H1 (cell line): ENCODE data around the gene HECTD1. TPM values are rescaled to one million over a fixed set of nuclear protein-coding genes. Genes with fewer than 3 reads are reported as not detected.

Experiments
- CTCF ChIA-PET: fragments of 300-600 bp; sonication (Branson Sonifier 250); formaldehyde crosslinking; loops from one replicate; lab custom pipeline; 2021; ENCODE audit not compliant: partially characterized antibody; lab: Charles Lee
- POLR2A ChIA-PET: fragments of 300-600 bp; sonication (Branson Sonifier 250); formaldehyde crosslinking; loops from one replicate; lab custom pipeline; 2021; ENCODE audit warnings: inconsistent platforms; ENCODE audit not compliant: partially characterized antibody; lab: Charles Lee
- DNase-seq, 2 experiments: peaks; one replicate each; pipeline versions ENCODE4 v3.0.0 to v3.0.0-alpha.2; 2010 to 2022; ENCODE audit warnings: low spot score in 2 of 2, low read depth in 1 of 2, mixed read lengths in 1 of 2
- FAIRE-seq: peaks from 2 replicates; lab custom pipeline; 2011; peaks lifted over from hg19 to GRCh38; lab: Jason Lieb, UNC
- H2AFZ ChIP-seq: 2 replicates; pipeline ENCODE4 v1.8.1; 2012; ENCODE audit warnings: low read length, inconsistent platforms
- H2AK5ac ChIP-seq: 2 replicates; pipeline ENCODE4 v1.6.1; 2013; ENCODE audit warnings: low read depth, low read length
- H2BK120ac ChIP-seq: replicated peaks from 2 replicates; pipeline ENCODE3; 2013; ENCODE audit warnings: low read depth, low read length, inconsistent platforms
- H2BK12ac ChIP-seq: 2 replicates; pipeline ENCODE4 v1.6.1; 2013; ENCODE audit warnings: low read depth, low read length
- H2BK15ac ChIP-seq: 2 replicates; pipeline ENCODE4 v1.6.1; 2013; ENCODE audit warnings: low read length
- H2BK20ac ChIP-seq: 2 replicates; pipeline ENCODE4 v1.6.1; 2013; ENCODE audit warnings: low read length
- H2BK5ac ChIP-seq: 2 replicates; pipeline ENCODE4 v1.6.1; 2013; ENCODE audit warnings: low read depth, low read length
- H3K14ac ChIP-seq: 2 replicates; pipeline ENCODE4 v1.6.1; 2013; ENCODE audit warnings: inconsistent platforms; ENCODE audit not compliant: insufficient read length
- H3K18ac ChIP-seq: 2 replicates; pipeline ENCODE4 v1.6.1; 2013; ENCODE audit warnings: low read length; ENCODE audit errors: extremely low read depth
- H3K23ac ChIP-seq: 2 replicates; pipeline ENCODE4 v1.6.1; 2013; ENCODE audit warnings: inconsistent platforms; ENCODE audit not compliant: insufficient read length
- H3K23me2 ChIP-seq: 2 replicates; pipeline ENCODE4 v1.6.1; 2013; ENCODE audit warnings: low read depth, low read length
- H3K27ac ChIP-seq: 2 replicates; pipeline ENCODE4 v1.6.1; 2011; ENCODE audit warnings: low read depth, low read length, inconsistent platforms
- H3K27me3 ChIP-seq, 4 experiments: replicated peaks in 1 of 4; 1 replicate in 1 of 4; 2 replicates in 3 of 4; pipeline versions ENCODE4 v1.6.1 to v1.8.1; 2011 to 2013; ENCODE audit warnings: low read length in 3 of 4, mild to moderate bottlenecking in 3 of 4, inconsistent platforms in 2 of 4, mixed read lengths in 2 of 4, moderate library complexity in 1 of 4; ENCODE audit not compliant: control insufficient read depth in 3 of 4, insufficient read depth in 3 of 4; ENCODE audit errors: extremely low read depth in 1 of 4
- H3K36me3 ChIP-seq, 4 experiments: 2 replicates each; pipeline versions ENCODE4 v1.6.1 to v1.8.1; 2011 to 2013; ENCODE audit warnings: mild to moderate bottlenecking in 4 of 4, low read length in 3 of 4, moderate library complexity in 2 of 4, control low read depth in 1 of 4, inconsistent platforms in 1 of 4; ENCODE audit not compliant: insufficient read depth in 4 of 4, control insufficient read depth in 2 of 4
- H3K4ac ChIP-seq: replicated peaks from 2 replicates; pipeline ENCODE3; 2013; ENCODE audit warnings: low read length, low read depth, mixed read lengths, inconsistent platforms; ENCODE audit not compliant: insufficient read length
- H3K4me1 ChIP-seq, 4 experiments: replicated peaks in 1 of 4; 1 replicate in 1 of 4; 2 replicates in 3 of 4; pipeline versions ENCODE4 v1.6.1 to v1.8.1; 2011 to 2013; ENCODE audit warnings: low read length in 3 of 4, inconsistent platforms in 2 of 4, mixed read lengths in 1 of 4; ENCODE audit not compliant: insufficient read depth in 4 of 4, control insufficient read depth in 3 of 4
- H3K4me2 ChIP-seq, 2 experiments: 2 replicates each; pipeline versions ENCODE4 v1.6.1 to v1.8.1; 2011 to 2013; ENCODE audit warnings: low read depth in 2 of 2, low read length in 2 of 2, control low read depth in 1 of 2, inconsistent platforms in 1 of 2, mild to moderate bottlenecking in 1 of 2; ENCODE audit not compliant: insufficient read depth in 1 of 2
- H3K4me3 ChIP-seq, 4 experiments: fragments of 200-600, 300-600 bp in 1 of 4; sonication (generic), shearing (Covaris generic), sonication (Bioruptor Twin) in 1 of 4; 2 replicates each; pipeline versions ENCODE4 v1.5.1 to v1.8.1; 2011 to 2016; ENCODE audit warnings: low read length in 4 of 4, low read depth in 3 of 4, control low read depth in 2 of 4, inconsistent platforms in 2 of 4, mild to moderate bottlenecking in 2 of 4, mixed read lengths in 1 of 4, moderate library complexity in 1 of 4; ENCODE audit not compliant: insufficient read depth in 2 of 4; ENCODE audit errors: extremely low read depth in 1 of 4
- H3K56ac ChIP-seq: replicated peaks from 2 replicates; pipeline ENCODE3; 2013; ENCODE audit warnings: low read depth, mild to moderate bottlenecking, mixed read lengths, low read length, inconsistent platforms; ENCODE audit not compliant: insufficient read length
- H3K79me1 ChIP-seq: 2 replicates; pipeline ENCODE4 v1.6.1; 2013; ENCODE audit warnings: low read depth, low read length, control low read depth
- H3K79me2 ChIP-seq, 2 experiments: 2 replicates each; pipeline versions ENCODE4 v1.6.1 to v1.8.1; 2012 to 2013; ENCODE audit warnings: low read length in 2 of 2, mild to moderate bottlenecking in 2 of 2, inconsistent platforms in 1 of 2; ENCODE audit not compliant: insufficient read depth in 2 of 2, control insufficient read depth in 1 of 2
- H3K9ac ChIP-seq, 4 experiments: replicated peaks in 1 of 4; 1 replicate in 1 of 4; 2 replicates in 3 of 4; pipeline versions ENCODE4 v1.6.1 to v1.8.1; 2011 to 2013; ENCODE audit warnings: low read depth in 3 of 4, low read length in 3 of 4, control low read depth in 2 of 4, mild to moderate bottlenecking in 2 of 4, moderate library complexity in 2 of 4, inconsistent platforms in 1 of 4; ENCODE audit errors: extremely low read depth in 1 of 4
- H3K9me3 ChIP-seq, 2 experiments: 2 replicates each; pipeline versions ENCODE4 v1.6.1 to v1.8.1; 2012 to 2013; ENCODE audit warnings: mild to moderate bottlenecking in 2 of 2, moderate library complexity in 2 of 2, control low read depth in 1 of 2, inconsistent platforms in 1 of 2, low read depth in 1 of 2, low read length in 1 of 2, mixed read lengths in 1 of 2; ENCODE audit not compliant: insufficient read depth in 2 of 2
- H4K20me1 ChIP-seq, 2 experiments: replicated peaks in 1 of 2; 2 replicates each; pipeline versions ENCODE3 to v1.8.1; 2011 to 2013; ENCODE audit warnings: inconsistent platforms in 2 of 2, low read length in 2 of 2, mild to moderate bottlenecking in 1 of 2; ENCODE audit not compliant: insufficient read depth in 2 of 2, control insufficient read depth in 1 of 2
- H4K5ac ChIP-seq: 2 replicates; pipeline ENCODE4 v1.6.1; 2013; ENCODE audit warnings: low read length, low read depth, mixed read lengths, inconsistent platforms; ENCODE audit not compliant: insufficient read length
- H4K8ac ChIP-seq: 2 replicates; pipeline ENCODE4 v1.8.0; 2013; ENCODE audit warnings: mild to moderate bottlenecking, moderate library complexity, low read length, inconsistent platforms; ENCODE audit not compliant: insufficient read depth; ENCODE audit errors: extremely low read depth
- H4K91ac ChIP-seq: replicated peaks from 2 replicates; pipeline ENCODE3; 2013; ENCODE audit warnings: low read length, mixed read lengths, inconsistent platforms; ENCODE audit not compliant: insufficient read length
- WGBS, 2 experiments: shearing (Covaris generic) in 1 of 2; methylation state at CpG; one replicate each; pipeline versions ENCODE4 v1.1.6 to v1.1.7; 2013 to 2015; ENCODE audit warnings: low lambda C conversion rate in 2 of 2, mixed read lengths in 2 of 2, inconsistent platforms in 1 of 2, low coverage in 1 of 2, missing lambda C conversion rate in 1 of 2; ENCODE audit not compliant: insufficient replicate concordance in 2 of 2, insufficient coverage in 1 of 2, insufficient read length in 1 of 2; ENCODE audit errors: extremely low coverage in 1 of 2, missing lambda C conversion rate in 1 of 2; 5-methylcytosine and 5-hydroxymethylcytosine counted together
- polyA plus RNA-seq, 7 experiments: library from polyadenylated mRNA; depleted of rRNA in 3 of 7; stranded (reverse) in 5 of 7; unstranded in 2 of 7; fragments of >200 nt in 5 of 7; fragments of 200-250 nt in 2 of 7; gene quantifications; 1 replicate in 5 of 7; 2 replicates in 1 of 7; 4 replicates in 1 of 7; pipeline versions ENCODE4 v1.2.1 to v1.2.3, GENCODE V29; 2011 to 2013; ENCODE audit warnings: missing spikeins in 2 of 7, mixed read lengths in 2 of 7
- total RNA-seq: library from RNA; stranded (reverse); fragmentation: NEBNext Ultra II Directional; extraction: Animal tissue kit (Norgen Biotek cat#: 25700); gene quantifications from 2 replicates; pipeline ENCODE4 v1.2.1, GENCODE V29; 2021

The HECTD1 gene
- total and polyA plus RNA-seq, 2 of the 8 experiments (the other 6 are each of a cell fraction or from before 2014, with no cell fraction given): 44.7 to 105 TPM

DNA sequence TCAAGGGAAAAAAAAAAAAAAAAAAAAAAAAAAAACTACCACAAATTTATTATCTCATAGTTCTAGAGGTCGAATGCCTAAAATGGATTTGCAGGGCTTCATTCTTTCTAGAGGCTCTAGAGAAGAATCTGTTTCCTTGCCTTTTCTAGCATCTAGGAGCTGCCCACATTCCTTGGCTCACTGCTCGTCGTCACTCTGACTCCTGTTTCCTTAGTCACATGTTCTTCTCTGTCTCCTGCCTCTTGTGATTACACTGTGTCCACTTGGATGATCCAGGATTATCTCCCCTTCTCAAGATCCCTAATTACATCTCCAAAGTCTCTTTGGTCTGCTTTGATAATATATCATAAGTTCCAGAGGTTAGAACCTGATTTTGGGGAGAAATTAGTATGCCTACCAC lies 88.7 kb downstream of the HECTD1 start:
- Histone ChIP-seq H3K9ac (no peak overlapping the region), H3K4ac (no peak overlapping the region), H3K23me2 (no peaks in the 10 kb centered on the region), H3K36me3 (peaks cover 0 to 75% (median 21%) of the 10 kb centered on the region in 4 experiments; a peak in 7 of 8 replicates), H4K5ac (no peak overlapping the region), H3K27ac (no peak overlapping the region), H3K4me3 (no peak overlapping the region), H3K56ac (no peak overlapping the region), H3K79me2 (no peaks in the 10 kb centered on the region), H4K8ac (no peak overlapping the region), H3K4me2 (no peak overlapping the region), H2BK20ac (no peak overlapping the region), H2AK5ac (no peak overlapping the region), H3K4me1 (peaks cover 3 to 10% (median 6%) of the 10 kb centered on the region in 4 experiments; a peak in 6 of 7 replicates), H3K14ac (no peak overlapping the region), H3K9me3 (no peaks in the 10 kb centered on the region), H4K91ac (no peak overlapping the region), H3K23ac (no peak overlapping the region), H3K18ac (no peak overlapping the region), H2BK5ac (no peak overlapping the region), H2BK15ac (no peak overlapping the region), H3K79me1 (no peaks in the 10 kb centered on the region), H3K27me3 (no peaks in the 10 kb centered on the region), H2BK12ac (no peak overlapping the region), H4K20me1 (no peaks in the 10 kb centered on the region), H2AFZ (no peak overlapping the region), H2BK120ac (no peak overlapping the region)
- DNase-seq (no peak), FAIRE-seq (no peak)
- POLR2A ChIA-PET: no interaction called here
- CTCF ChIA-PET: interaction anchor here (0.6 kb wide), 1 partner anchor 243 kb away, joined by 3 read pairs; no protein-coding TSS in a partner anchor
- WGBS, 2 experiments: 98% methylated on average over 3 of the region's 3 CpGs; no CpG with 5 or more reads in 1 of the 2 experiments
